ENCODE results near the gene TMEM167B.
"Not testable (repeated sequence)": the region's sequence is repeated elsewhere in the genome, so short reads cannot be mapped to it uniquely, and the experiment has no call there.

TMEM167B gene

DNA sequence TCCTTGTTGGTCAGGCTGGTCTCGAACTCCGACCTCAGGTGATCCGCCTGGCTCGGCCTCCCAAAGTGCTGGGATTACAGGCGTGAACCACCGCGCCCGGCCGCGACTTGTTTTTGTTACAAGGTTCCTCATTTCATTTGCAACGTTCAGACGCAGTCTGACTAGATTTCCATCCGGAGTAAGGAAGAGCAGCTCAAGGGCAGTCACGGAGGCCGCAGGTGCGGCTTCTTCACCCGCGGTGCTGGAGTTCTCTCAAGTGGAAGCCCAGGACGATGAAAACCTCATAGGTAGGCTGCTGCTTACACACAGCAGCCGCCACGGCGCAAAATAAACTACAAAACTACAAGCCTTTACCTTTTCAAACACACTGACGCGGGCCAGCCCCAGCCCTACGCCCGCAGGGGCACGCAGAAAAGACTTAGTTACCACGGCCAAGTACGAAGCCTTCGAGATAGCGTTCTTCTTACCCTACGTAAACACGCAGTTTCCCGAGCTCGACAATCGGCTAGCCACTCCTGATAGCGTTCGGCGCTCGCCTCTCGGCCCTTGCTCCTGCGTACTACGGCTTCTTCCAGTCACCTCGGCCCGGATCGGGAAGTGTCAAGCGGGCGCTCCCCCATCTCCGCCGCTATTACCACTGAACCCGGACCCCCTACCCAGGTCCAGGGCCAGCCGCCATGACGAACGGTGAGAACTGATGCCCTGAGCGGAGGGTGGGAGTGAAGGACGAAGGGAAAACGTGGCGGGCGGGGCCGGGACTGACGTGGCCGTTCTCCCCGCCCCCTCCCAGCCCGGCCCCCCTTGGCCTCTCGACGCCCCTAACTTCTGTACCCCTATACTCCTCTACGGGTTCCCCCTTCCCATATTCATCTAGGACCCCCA lies at the start of gene TMEM167B:
TSS of gene TMEM167B (plus strand) at position 569 of the 882 bp plus-strand sequence. CDS start at position 678, 109 bp downstream.
- peak in 55 of 56 donors; percentile 54 to 94 (median 88) for DNase-seq

DNA sequence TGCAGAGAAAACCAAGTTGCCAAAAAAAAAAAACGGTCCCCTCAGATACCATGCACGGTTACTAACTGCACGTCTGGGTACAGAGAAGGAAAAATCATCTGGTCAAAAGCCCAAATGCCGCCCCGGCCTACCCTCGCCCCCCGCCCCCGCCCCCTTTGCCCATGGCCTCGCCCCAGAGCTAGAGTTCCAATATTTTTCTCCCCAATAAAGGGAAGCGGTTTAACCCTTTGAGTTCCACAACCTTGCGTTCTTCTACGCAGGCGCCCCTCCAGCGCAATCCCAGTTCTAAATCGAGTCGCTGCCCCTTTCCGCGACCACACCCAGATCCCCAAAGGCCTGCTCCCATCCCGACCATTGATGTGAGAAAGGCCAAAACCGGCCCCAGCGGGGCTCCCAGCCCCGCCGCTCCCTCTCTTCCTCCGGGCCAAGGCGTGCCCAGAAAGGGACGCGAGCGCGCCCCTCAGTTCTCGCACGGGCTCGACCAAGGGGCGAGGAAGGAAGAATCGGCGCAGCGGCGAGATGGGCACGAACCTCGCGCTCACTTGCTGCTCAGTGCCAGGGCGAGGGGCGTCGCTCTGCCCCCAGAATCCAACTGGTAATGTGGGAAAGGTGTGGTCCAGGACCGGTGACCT lies 49.5 kb upstream of the TMEM167B start:
- peak in 38 of 56 donors; percentile 8 to 63 (median 37) for DNase-seq

DNA sequence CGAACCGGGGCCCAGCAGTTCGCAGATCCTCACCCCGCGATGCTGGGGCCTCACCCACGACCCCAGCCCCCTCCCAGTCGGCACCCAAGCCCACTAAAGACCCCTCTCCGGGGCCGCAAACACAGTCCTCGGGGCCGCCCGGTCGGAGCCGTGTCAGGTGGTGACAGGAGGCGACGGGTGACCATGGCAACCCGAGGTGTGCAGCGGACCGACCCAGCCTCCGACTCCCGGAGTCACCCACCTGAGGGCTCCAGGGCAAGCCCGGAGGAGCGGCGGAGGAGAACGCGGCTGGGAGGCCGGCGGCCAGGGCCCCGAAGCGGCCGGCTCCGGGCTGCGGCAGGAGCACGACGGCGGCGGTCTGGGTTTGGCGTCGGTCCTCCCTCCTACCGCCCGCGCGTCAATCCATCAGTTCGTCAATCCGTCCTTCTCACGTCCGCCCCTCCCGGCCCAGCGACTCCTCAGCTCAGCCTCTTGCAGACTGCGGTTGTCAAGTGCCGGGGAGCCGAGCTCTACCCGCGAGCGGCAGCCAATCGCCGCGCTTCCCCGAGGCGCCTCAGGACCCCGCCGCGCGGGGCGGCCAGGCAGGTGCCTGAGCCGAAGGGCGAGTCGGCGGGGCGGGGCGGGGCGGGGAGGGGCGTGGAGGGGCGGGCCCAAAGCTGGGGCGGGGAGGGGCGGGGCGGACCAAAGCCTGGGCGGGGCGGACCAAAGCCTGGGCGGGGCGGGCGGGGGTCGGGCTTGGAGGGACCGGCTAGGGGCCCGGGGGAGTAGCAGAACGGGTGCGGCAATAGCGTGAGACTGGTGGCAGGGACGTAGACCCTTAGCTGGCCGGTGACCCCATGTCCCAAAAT lies 48.7 kb upstream of the TMEM167B start, which contains the start of gene WDR47:
TSS of gene WDR47 (minus strand) at position 482 of the 848 bp plus-strand sequence. CDS start 18,590 bp downstream, outside the sequence.
- peak; percentile 40 to 97 (median 91) for DNase-seq

DNA sequence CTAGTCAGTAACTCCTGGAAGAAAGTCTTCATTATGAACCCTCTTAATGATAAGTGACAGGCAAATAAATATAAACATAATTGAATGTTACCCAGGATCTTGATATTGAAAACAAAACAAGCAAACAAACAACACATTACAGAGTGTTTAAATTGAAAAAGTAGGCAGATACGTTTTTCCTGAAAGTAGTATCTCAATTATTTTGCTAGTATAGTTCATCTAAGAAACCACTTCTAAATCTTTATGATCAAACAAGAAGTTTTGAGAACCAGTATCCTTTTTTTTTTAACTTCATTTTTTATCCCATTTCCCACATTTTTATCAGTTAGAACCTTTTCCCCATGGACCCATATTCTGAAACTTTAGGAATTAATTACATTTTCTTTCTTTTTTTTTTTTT lies 45.0 kb upstream of the TMEM167B start:
- DNase-seq = no peak

DNA sequence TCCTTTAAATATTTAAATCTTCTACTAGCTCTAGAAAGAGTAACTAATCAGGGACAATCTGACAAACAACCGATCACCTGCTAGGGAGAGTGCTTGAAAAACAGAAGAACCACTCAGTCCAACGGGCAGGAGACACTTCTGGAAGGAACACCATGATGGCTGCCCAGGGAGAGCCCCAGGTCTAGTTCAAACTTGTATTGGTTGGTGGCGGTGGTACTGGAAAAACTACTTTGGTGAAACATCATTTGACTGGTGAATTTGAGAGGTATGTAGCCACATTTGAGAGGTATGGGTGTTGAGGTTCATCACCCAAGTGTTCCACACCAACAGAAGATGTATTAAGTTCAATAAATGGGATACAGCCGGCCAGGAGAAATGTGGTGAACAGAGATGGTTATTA lies 43.9 kb upstream of the TMEM167B start:
- DNase-seq = no peak

DNA sequence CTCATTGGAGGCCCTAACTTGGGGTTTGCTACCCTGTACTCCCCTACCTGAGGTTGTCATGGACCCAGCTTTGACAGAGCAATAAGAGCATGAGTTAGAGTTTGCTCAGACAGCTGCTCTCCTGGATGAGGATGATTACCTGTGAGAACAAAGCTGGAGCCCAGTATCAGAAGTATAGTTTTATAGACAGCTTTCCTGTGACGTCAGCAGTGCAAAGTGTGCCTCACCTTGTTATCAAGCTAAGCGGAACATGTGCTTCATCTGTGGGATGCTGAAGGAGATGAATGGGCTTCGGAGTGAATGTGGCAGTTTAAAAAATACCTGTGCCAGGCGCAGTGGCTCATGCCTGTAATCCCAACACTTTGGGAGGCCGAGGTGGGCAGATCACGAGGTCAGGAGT lies 43.2 kb upstream of the TMEM167B start:
- no peak for DNase-seq

DNA sequence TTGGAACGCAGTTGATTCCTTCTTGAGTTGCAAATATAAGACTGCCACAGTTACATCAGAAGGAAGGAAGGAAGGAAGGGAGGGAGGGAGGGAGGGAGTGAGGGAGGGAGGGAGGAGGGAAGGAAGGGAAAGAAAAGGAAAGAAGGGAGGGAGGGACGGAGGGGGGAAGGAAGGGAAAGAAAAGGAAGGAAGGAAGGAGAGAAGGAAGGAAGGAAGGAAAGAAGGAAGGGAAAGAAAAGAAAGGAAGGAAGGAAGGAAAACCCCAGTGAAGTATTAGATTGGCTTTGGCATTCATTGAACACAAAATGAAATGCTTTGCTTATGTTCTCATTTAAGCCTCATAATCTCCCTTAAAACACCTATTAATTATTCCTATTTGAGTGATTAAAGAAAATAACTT lies 42.2 kb upstream of the TMEM167B start:
- DNase-seq = no peak

DNA sequence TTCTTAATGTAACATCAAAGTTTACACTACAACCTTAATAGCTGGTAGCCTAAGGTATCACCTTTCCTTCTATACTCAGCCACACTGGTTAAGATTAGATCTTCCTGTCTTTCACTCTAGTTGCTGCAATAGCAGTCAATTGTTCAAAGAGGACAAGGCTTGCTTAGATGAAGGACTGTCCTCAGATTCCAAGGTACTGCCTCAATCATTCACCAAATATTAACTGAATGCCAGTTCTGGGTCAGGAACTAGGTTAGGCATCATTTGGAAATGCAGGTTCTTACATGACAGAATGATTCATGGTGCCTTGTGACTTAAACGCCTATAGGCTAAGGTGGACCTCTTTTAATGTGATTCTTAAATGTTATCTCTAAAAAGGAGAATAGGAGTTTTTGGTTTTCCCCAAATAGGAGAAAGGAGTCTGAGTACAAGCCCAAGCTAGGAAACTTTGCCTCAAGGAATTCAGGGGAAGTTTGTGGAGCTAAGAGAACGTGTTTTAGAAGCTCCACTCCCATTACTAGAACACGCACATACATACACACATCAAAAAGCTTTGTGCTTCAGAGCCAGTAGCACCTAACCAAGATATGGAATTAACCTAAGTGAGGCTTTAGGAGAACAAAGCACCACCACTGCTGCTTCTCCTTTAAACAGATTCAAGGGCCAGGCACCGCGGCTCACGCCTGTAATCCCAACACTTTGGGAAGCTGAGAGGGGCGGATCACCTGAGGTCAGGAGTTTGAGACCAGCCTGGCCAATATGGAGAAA lies 40.2 kb upstream of the TMEM167B start:
- DNase-seq = no peak

DNA sequence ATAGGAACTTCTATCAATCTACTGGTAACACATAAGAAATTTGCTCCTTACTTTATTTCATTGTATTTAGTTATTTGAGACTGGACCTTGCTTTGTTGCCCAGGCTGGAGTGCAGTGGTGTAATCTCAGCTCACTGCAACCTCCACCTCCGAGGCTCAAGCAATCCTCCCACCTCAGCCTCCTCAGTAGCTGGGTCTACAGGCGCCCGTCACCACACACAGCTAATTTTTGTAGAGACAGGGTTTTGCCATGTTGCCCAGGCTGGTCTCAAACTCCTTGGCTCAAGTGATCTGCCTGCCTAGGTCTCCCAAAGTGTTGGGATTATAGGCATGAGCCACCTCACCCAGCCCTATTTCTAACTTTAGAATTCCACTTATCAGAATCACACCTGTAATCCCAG lies 38.4 kb upstream of the TMEM167B start:
- not testable (repeated sequence) for DNase-seq

DNA sequence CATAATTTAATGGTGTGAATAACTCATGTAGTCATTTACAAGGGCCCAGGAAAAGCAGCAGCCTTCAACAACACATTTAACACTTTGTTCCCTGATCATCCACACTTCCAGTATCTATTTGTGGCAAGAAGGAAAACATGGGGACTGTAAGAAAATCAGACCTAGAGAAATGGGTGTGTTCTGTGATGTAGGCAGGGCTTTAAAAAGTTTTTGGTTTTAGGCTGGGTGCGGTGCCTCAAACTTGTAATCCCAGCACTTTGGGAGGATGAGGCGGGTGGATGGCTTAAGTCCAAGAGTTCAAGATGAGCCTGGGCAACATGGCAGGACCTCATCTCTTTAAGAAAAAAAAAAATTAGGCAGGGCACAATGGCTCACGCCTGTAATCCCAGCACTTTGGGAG lies 34.5 kb upstream of the TMEM167B start:
- DNase-seq = no peak

DNA sequence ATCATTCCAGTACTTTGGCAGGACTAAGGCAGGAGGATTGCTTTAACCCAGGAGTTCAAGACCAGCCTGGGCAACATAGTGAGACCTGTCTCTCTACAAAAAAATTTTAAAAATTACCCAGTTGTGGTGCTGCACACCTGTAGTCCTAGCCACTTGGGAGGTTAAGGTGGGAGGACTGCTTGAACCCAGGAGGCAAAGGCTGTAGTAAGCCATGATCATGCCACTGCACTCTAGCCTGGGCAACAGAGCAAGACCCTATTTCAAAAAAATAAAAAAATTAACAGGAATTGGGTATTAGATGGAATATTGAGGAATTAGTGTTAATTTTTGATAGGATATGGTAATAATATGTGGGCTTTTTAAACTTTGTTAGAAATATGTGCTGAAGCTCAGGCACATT lies 31.5 kb upstream of the TMEM167B start:
- DNase-seq = no peak

DNA sequence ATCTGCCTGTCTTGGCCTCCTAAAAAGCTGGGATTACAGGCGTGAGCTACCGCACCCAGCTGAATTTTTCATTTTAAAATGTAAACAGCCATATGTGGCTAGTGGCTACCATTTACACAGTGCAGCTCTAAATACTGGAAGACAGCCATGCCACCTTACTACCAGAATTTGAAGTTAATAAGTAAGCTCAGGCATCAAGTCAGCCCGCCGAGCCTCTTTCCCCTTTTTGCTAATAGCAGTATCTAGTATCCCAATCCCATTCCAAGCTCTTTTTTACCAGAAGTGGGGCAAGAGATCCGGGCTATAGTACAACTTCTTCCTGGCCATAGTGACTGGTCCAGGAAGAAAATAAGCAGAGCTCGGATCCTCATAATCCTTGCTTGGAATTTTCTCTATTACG lies 29.9 kb upstream of the TMEM167B start:
- DNase-seq = no peak

DNA sequence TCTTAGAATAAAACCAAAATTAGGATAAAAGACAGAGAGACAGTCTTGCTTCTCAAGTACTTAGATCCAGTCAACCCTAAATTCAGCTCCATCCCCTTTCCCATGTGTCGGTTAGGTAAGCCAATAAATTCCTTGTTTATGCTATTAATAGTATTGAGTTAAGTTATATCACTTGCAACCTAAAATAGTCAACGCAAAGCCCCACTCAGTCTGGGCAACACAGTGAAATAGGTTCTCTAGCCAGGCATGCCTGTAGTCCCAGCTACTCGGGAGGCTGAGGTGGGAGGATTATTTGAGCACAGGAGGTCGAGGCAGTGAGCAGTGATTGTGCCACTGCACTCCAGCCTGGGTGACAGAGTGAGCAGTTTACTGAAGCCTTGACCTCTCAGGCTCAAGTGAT lies 29.4 kb upstream of the TMEM167B start:
- no peak for DNase-seq

DNA sequence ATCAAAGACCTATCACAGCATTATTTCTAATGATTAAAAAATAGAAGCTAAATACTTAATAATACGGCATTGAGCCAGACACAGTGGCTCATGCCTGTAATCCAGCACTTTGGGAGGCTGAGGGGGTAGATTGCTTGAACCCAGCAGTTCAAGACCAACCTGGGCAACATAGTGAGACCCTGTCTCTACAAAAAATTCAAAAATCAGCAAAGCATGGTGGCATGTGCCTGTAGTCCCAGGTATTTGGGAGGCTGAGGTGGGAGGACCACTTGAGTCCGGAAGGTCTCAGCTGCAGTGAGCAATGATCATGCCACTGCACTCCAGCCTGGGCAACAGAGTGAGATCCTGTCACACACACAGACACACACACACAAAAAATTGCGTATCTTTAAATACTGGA lies 25.4 kb upstream of the TMEM167B start:
- no peak for DNase-seq

DNA sequence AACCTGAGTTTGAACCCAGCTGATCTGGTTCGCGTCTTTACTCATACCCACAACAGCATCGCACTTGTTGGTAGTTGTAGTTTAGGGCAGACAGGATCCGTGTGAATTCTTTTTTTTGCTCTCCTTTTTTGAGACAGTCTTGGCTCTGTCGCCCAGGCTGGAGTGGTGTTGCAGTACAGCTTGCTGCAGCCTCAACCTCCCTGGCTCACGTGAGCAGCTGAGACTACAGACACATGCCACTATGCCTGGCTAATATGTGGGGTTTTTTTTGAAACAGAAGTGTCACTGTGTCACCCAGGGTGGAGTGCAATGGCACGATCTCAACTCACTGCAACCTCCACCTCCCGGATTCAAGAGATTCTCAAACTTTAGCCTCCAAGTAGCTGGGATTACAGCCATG lies 22.7 kb upstream of the TMEM167B start:
- no peak for DNase-seq

DNA sequence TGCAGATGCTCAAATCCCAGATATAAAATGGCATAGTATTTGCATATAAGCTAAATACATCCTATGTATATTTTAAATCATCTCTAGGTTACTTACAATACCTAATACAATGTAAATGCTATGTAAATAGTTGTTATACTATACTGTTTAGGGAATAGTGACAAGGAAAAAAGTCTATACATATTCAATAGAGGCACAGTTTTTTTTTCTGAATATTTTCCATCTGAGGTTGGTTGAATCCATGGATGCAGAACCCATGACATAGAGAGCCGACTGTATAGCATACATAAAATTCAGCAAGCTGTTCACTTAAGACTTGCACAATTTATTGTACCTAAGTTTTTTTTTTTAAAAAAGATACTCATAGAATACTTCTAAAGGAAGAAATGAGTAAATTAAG lies 21.3 kb upstream of the TMEM167B start:
- DNase-seq = no peak

DNA sequence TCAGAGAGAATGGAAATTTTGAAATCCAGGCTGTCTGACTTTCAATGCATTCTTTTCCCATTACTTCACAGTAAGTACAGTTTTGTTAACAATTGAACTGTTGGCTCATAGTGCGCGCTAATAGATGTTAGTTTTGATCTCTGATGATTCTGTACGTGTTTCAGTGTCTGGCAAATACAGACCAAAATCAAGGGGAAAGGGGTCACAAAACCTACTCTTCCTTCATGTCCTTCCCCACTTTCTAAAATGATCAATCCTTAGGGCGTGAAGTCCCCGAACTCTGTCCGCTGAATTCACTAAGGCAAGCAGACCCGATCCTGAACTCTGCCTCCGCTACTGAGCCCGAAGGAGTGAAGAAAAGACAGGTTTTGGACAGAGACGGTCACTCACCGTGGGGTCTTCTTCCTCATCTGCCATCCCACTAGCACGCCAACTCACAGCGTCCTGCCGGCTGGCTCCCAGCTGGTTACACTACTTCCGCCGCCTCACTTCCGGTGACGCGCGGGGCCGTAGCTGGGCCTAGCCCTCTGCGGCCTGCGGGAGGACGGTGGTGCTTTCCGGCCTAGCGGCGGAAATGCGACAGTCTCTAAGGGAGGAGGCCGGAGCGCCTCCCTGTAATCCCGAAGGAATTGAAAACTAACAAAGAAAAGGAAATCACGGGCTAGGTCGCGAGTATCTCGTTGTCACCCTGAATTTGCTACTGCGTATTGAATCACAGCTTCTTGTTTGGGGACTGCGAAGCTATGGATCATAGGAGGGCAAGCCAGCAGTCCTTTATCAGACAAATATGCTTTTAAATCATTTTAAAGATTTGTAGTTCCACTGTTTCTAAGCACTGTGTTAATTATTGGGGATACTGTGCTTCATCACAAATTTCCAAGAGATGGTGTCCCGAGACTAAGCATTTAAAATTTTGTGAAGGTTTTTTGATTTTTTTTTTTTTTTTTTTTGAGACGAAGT lies 14.8 kb upstream of the TMEM167B start, which contains the start of gene TAF13:
TSS of gene TAF13 (minus strand) at position 473 of the 960 bp plus-strand sequence. CDS start at position 417, 56 bp downstream.
- DNase-seq = peak; percentile 59 to 97 (median 91)

DNA sequence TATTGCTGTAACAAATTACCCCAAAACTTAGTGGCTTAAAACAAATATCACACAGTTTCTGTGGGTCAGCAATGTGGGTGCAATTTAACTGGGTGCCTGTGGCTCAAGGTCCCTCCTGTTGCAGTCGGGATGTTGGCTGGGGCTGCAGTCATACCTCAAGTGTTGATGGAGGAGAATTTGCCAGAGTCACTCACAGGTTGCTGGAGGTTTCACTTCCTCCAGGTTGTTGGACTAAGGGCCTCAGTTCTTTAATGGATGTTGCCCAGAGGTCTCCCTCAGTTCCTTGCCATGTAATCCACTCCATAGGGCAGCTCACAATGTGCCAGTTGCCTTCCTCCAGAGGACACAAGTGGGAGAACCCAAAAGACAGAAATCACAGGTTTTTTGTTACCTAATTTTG lies 12.2 kb upstream of the TMEM167B start:
- no peak for DNase-seq

DNA sequence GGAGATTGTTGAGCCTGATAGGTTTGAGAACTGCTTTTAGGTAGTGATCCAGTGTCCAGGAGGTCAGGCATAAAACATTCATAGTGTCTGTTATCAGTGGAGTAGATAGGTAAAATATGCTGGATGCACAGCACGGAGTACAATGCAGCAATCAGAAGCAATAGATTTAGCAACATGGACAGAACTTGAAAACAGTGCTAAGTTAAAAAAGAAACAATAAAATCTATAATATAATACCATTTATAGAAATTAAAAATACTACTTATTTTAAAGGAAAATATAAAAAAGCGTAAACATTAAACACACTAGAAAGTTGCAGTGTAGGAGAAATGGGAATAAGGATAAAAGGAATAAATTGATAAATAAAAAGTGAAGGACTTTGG lies 11.3 kb upstream of the TMEM167B start:
- no peak for DNase-seq
